Measurements from ENCODE around the gene USP25.

GRCh38 chr21:15857740-15858139 lies 128.0 kb downstream of the USP25 start:
- TF ChIP-seq L3MBTL2 (conservative IDR thresholded peaks at IDR 0.05): no peak
- TF ChIP-seq BHLHE40 (IDR thresholded peaks at IDR 0.05; ENCODE audit: borderline replicate concordance): no peak
- TF ChIP-seq TARDBP (IDR thresholded peaks at IDR 0.05): no peak
- no peak for TF ChIP-seq FOXM1 (IDR thresholded peaks at IDR 0.05; ENCODE audit: borderline replicate concordance)
- TF ChIP-seq SP1 (IDR thresholded peaks at IDR 0.05): no peak
- TF ChIP-seq NFRKB (IDR thresholded peaks at IDR 0.05): no peak
- TF ChIP-seq LEF1 (IDR thresholded peaks at IDR 0.05; ENCODE audit: borderline replicate concordance): no peak
- no peak for TF ChIP-seq ZNF384 (IDR thresholded peaks at IDR 0.05)
- TF ChIP-seq CTBP1 (IDR thresholded peaks at IDR 0.05; ENCODE audit: borderline replicate concordance): no peak

All from HEK293T (cell line).